OCI-LY7 (cell line): ENCODE measurements around the gene COL4A2.

Experiments used
- CTCF ChIP-seq: fragments of 200-600 bp; sonication (generic); conservative IDR thresholded peaks from 2 replicates; pipeline ENCODE4 v1.5.1; 2014; ENCODE audit warnings: mild to moderate bottlenecking, antibody characterized with exemption, low read length, moderate library complexity, mixed read lengths
- EZH2phosphoT487 ChIP-seq: fragments of 200-600 bp; sonication (generic); IDR thresholded peaks from 2 replicates; pipeline ENCODE4 v1.6.1; 2018; ENCODE audit warnings: low read depth, borderline replicate concordance, mild to moderate bottlenecking, mixed run types, antibody characterized with exemption, low read length, moderate library complexity, mixed read lengths

GRCh38 chr13:110390567-110390966 is 83.5 kb downstream of the COL4A2 start:
- TF ChIP-seq CTCF: no peak
- no peak for TF ChIP-seq EZH2phosphoT487
